Pulmonary artery endothelial cell (primary cell): Measurements from ENCODE around the gene FMN1. TPM values are rescaled to one million over a fixed set of nuclear protein-coding genes. Genes with fewer than 3 reads are reported as not detected.
"Not testable (repeated sequence)": the region's sequence is repeated elsewhere in the genome, so short reads cannot be mapped to it uniquely, and the experiment has no call there.

Source experiments
- DNase-seq: peaks from one replicate; pipeline ENCODE4 v3.0.0-alpha.2; 2011; ENCODE audit warnings: low read depth, low spot score
- total RNA-seq: library from RNA; depleted of rRNA; stranded (reverse); fragments of >200 nt; gene quantifications from 2 replicates; pipeline ENCODE4 v1.2.3, GENCODE V29; 2014

The FMN1 gene
- total RNA-seq, 1 donor from 2014 or later: under 0.01 TPM

DNA sequence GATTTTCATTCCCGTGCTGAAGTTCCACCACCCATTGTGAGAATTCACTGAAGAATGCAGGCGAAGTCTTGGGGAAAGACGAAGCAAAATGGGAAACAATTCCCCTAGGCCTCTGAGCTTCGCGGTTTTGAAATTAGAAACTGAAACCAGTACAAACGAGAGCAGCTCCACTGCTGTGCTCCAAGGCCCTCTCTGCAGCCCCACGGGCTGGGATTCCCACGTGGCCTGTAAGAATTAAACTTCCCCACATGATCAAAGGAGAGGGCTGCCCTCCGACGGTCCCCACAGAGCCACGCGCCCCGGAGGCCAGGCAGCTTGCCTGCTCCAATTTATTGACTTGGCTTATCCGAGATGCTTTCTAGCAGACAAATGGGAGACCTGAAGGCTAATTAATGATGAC, 332.8 kb downstream of the FMN1 start:
- DNase-seq: no peak

DNA sequence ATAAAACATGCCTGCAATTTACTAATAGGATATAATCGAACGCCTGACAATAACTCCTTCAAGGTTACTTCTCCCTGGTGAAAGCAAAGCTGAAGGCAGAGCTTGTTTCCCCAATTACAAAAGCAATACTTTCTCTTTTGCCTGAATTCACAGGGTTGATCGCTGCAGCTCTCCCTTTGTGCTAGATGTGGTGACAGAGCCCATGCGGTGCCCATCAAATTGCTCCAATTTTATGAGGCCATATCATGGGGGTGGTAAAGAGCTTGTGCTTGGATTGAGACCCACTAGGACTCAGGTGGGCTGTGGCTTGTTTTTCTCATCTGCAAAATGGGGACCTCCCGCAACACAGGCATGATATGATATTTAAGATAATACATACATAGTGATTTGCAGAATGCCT, 333.3 kb downstream of the FMN1 start:
- DNase-seq: no peak

DNA sequence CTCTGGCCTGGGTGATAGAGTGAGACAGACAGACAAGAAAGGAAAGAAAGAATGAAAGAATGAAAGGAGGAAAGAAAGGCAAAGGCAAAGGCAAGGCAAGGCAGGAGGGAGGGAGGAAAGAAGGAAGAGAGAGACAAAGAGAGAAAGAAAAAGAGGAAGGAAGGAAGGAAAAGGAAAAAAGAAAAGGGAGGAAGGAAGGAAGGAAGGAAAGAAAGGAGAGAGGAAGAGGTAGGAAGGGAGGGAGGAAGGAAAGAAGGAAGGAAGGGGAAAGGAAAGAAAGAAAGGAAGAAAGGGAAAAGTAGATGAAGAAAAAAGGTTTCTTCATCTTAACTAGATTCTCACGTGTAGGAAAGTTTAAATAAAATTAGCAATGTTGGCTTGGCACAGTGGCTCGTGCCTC, 334.5 kb downstream of the FMN1 start:
- no peak for DNase-seq

DNA sequence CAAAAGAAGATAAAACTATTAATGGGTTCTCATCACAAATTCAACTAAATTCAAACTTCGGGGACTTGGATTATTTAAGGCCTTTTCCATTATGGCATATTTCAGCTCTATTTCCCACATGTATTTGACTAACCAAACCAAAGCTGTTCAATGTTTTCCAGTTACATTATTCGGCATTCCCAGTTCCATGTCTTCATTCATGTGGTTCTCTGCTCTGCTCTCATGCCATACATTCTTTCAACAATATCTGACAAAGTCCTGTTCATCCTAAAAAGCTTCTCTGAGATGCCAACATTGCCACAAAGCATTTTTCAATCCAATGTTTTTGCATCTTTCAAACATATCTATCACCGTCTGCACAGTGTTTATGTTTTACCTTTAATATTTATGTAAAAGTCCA, 335.3 kb downstream of the FMN1 start:
- no peak for DNase-seq

DNA sequence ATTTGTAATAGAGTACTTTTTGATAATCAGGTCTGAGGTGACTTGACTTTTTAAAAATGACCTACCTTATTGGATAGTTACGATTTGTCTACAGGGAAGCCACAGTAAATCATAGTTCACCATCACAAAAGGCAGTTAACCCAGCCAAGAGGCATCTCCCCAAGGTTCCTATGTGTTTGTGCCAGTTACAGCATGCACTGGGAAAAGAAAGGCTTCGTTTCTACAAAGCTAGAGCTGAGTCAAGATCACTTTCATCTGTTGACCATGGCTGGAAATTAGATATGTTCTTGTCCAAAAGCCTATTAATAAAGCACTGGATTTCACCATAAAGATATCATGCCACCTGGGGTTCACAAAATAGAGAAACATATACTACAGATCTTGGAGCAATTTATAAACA, 336.8 kb downstream of the FMN1 start:
- DNase-seq: no peak

DNA sequence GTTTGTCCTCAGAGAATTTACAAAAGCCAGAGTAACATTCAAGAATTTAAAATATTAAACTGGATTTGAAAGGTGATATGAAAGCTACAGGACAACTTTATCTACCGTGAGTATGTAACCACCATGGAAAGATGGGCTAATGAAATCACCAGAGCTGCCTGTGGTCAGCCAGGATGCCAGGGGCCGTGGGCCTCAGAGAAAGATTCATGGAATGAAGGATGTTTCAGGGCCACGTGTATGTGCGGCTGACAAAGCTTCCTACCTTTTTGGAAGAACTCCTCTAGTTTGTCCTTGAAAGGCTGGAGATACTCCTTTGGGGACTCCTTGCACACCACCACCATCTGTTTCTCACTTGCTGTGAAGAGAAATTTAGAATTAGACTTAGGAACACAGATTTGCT, 337.8 kb downstream of the FMN1 start:
- DNase-seq: no peak

DNA sequence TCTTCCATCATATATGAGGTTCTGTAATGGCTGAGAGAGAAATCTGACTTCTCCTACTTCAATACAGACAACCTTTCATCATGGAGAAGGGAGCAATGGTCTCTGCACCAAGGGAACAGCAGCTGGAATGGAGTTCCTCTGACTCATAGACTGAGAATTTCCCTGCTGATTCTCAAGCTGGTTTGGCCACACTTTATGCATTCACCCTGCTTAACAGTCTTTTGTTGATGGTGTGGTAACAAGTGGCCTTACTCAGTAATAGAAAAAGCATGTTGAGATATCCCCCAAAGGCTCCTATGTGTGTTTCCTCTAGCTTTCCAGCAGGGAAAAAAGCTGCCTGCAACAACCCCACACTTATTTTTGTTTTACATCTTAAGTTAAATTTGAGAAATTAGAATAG, 338.6 kb downstream of the FMN1 start:
- DNase-seq: peak; percentile 92

DNA sequence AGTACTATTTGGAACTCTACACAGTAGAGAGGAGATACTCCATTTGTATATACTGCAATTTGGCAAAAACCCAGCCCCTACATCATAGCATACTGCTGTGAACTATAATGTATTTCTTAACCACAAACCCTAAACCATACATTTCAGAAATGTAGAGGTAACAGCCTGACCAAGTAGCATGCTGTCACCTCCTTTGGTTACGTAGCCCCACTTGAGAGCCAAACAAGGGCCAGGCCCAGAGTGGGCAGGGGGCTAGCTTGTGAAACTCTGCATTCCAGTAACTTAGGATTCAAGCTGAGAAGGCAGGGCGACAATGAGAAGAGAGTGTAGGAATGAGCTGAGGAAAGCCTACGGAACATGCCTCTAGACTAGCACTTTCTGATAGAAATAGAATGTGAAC, 340.9 kb downstream of the FMN1 start:
- DNase-seq: no peak

DNA sequence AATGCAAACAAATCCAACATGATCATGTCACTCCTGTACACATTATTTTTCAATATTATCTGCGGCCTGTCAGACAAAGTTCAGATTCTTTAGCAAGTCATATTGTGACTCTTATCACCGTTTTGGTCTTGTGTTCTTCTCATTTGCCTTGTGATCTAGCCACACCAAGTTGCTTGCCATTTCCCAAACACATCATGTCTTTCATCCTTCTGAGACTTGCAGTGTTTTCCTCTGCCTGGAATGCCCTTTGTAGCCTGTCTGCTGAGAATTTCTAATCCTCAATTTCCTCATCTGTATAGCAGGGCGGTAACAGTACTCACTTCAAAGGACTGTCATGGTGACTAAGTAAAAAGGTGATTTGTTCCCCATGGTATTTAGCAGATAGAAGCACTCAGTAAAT, 341.7 kb downstream of the FMN1 start:
- no peak for DNase-seq

DNA sequence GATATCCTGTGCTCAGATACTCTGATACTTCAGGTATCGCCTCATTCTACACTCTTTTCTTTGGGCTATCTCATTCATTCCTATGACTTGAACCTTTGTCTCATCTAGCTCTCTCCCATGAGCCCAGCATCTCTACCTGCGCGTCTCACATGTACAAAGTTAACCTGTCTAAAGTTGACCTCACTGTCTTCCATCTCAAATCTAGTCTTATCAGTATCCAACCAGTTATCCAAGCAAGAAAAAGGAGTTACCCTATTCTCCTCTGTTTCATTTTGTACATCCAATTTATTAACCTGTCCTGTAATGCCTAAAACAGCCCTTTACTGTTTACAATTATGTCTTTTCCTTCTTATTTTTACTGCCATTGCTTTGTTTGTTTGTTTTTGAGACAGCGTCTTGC, 342.5 kb downstream of the FMN1 start:
- no peak for DNase-seq

DNA sequence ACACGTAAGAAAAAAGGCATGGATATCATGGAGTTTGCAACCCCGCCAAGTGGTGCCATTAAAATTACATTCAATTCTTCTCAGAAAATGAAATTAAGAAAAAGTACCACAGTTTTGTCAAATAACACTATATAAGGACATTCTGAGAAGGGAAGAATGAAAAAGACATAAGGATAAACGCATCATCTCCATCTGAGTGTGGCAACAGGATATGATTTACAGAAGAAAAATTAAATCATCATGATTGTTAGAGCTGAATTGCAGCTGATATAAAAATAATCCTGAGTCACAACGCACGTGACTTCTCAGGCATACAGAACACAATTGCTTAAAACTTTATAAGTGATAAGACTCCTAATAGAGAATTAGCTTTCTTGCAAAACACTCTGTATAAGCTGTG, 342.9 kb downstream of the FMN1 start:
- peak; percentile 81 for DNase-seq

DNA sequence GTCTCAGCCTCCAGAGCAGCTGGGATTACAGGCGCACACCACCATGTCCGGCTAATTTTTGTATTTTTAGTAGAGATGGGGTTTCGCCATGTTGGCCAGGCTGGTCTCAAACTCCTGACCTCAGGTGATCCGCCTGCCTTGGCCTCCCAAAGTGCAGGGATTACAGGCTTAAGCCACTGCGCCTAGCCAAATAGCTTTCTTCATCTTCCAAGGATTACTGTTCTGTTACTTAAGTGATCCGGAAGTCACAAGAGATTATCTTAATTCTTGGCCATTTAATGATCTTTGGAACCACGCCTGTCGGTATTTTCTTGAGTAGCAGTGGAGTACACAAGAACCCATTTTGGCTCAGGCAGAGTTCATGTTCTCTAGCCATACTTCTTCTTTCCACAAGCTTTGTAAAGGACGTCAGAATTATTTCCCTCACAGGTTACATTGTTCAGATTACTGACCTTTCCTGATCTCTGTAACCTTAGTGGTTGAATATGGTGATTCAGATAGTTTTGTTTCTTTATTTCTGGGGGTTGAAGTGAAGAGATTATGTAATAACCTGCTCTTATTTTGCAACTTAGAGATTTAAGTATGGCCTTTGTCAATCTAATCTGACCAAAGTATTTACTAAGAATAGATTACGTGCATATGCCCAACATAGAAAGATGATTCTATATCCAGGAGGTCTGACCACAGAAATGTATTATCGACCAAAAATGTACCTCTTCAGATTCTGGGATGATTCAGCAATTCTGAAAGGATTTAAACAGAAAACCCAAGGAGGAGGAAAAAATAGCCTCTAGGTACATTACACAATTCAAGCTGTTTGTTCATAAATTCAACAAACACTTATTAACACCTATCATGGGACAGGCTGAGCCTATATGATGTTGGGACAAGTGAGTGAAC, 344.5 kb downstream of the FMN1 start:
- no peak for DNase-seq

DNA sequence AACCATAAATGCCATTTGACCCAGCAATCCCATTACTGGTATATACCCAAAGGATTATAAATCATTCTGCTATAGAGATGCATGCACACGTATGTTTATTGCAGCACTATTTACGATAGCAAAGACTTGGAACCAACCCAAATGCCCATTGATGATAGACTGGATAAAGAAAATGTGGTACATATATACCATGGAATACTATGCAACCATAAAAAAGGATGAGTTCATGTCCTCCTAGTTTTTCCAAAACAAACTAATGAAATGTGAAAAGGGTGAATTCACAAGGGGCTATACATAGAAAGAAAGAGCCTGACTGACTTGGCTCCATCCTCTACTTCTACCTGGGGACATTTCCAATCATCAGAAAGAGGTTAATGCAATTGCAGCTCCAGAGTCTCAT, 347.8 kb downstream of the FMN1 start:
- not testable (repeated sequence) for DNase-seq

DNA sequence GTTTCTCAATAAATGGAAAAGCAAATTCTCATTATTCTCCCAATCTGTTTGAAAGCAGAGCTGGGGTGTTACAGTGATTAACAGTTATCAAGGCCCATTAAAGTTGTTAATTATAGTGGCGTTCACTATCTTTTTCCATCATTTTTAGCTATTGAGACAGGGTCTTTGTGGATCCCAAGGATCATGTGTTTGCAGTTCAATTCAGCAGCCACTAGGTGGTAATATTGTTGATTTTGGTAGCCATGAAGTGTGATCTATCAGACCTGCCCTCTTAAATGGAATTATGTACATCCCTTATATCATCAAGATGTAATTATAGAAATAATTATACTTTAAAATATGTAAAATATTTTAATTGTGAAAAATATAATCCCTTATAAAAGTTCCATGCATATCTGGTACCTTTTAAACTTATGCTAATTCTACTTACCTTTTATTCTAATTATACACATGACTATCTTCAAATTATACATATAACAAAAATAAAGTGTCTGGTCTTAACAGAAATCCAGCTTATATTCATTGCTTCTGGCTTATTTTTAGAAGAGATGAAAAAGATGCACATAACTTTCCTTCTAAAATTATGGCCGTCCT, 350.3 kb downstream of the FMN1 start:
- no peak for DNase-seq

DNA sequence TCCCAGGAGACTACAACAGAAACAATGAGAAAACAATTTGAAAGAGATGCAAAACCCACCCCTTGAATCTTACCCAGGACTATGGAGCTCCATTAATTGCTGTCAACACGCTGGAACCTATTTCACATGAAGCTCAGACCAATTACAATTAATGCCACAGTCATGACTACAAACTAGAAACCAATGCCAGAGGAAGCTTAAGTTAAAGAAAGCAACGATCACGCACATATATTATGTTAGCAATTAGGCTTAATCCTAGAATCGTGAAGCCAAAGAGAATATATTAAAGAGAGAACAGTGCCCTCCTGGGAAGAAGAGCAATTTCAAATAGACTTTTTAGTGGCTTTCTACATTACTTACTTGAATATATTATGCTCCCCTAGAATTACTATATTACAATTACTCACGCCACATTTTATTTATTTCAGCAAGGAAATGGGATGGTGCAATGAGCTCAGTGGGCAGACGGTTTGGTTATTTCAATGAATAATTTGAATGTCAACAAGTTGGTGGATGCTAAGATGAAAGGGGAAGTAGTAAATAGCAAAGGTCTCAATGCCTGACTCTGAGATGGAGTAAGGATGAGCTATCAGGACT, 351.2 kb downstream of the FMN1 start:
- DNase-seq: no peak

DNA sequence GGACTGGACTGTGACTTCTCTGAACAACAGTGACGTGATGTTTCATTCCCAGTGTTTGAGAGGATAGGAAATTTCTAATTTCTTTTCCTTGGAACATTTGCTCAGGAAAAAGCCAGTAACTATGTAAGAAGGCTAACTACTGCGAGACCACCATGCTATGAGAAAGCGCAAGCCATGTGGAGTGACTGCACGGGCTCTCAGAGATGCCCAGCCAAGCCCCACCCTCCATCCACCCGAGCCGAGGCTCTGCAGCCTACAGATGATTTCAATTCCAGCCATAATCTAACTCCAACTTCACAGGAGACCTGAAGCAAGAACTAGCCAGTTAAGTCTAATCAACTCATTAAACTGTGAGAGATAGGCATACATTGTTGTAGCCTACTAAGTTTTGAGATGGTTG, 352.4 kb downstream of the FMN1 start:
- no peak for DNase-seq

DNA sequence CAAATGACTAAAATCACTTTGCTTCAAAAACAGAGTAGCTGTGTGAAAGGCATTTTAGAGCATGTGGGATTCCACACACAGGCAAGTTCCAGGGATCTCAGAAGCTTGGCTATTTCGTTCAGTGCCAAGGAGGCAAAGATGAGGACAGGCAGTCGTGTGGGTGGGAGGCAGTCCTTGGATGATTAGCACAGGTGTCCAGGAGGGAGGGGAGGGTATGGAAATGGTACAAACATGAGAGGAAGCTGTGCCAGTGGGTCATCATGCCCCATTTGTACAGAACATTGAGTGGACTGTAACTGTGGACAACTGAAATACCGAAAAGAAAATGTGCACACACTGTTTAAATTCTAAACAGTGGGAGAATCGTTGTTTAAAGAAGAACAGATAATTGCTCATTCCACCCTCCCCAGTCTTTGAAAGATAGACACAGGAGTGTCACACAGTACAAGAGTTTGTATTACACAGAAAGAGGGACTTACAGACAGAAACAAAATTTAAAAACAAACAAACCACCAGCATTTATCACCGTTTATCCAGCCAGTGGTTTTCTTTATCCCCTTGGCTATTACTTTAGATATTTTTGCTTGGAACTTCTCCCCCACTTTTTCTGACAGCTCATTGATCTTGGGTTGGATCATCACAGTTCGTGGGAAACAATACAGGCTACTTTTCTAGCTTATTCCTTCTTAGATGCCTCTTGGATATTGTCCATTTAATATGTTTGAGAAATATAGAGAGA, 353.8 kb downstream of the FMN1 start:
- no peak for DNase-seq

DNA sequence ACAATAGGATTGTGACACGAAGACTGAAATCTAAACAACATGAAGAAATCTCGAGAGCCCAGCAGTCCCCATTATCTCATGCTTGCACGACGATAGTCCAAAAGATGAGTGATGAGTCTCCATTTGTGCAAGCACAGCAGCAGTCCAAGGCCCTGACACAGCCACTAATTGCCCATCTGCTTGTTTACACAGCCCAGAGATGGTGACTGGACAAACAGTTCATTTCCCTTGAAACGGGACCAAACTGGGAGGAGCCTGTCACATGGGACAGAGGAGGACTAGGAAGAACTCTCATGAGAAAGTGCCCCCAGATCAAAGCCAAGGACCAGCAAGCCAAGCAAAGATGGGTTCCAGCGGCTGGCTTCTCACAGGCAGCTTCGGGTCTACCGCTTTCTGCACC, 355.7 kb downstream of the FMN1 start:
- DNase-seq: peak; percentile 30

DNA sequence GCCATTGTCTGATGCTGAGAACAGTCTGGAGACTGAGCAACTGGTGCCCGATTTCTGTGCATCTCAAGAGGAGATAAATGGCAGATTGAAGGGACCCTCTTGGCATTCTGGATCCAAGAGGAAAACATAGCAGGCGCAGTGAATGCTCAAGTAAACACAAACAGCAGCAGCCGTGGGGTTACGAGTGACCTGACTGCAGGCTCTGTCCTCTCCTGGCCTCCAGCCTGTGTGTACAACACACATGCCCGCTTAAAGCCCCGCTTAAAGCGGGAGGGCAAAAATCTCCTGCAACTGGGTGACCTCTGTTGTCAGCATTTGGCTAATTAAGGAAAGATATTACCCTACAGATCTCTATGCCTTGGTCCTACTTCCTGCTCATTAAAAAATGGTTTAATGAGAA, 356.2 kb downstream of the FMN1 start:
- DNase-seq: no peak

DNA sequence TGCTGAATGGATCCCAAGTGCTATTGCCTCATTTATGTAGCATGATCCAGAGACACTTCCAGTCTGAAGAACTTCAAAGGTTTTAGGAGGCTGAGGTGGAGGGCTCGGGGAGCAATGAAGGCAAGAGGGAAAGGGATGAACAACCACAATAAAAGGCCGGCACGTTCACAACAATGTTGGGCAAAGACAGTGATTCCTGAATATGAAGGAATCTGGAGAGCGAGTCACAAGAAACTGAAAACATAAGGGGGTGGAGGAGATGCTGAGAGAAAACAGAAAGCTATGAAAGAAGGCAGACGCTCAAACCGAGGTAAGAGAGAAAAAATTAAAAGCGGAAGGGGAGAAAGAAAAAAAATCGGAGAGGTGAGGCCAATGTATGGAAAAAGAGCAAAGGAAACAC, 356.6 kb downstream of the FMN1 start:
- DNase-seq: no peak

DNA sequence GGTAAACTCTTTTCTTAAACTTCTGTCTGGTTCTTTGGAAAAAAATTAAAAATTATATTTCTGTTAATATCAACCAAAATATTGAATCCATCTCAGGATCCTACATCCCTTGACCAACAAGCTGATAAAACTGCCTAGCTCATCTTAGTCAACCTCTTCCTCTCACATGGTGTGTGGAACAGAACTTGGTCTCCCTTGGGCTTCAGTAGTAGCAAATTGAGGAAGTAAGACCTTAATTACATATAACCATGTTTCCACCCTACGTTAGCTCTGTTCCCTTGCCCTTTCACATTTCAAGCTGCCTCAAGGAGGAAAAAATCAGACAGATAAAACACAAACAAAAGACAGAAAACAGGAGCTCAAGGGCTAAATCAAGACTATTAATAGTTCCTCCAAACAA, 360.4 kb downstream of the FMN1 start:
- no peak for DNase-seq

DNA sequence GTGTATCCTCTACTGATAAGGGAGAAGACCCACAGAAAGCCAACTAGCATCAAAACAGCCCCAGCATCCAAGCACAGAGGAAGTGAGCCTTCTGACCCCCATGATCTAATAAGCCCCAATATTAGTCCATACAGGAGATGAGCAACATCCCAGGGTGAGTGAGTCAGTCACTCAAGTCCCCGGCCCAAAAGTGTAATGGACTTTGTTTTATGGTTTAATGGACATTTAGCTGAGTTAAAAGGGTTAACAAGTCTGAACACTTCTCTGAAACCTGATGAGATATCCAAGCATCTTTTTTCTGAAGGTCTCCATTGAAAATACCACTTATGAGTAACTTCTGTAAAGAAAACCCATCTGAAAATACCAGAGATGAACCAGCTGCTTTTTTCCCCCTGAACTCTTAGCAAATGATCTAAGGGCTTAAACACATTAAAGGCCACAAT, 361.1 kb downstream of the FMN1 start:
- no peak for DNase-seq
